NB4 (cell line): ENCODE results near the gene EFCAB14.
"Not testable (repeated sequence)": the region's sequence is repeated elsewhere in the genome, so short reads cannot be mapped to it uniquely, and the experiment has no call there.

Experiments used
- DNase-seq: peaks from one replicate; pipeline ENCODE4 v3.0.0; 2010; ENCODE audit warnings: low read depth
- H3K4me3 ChIP-seq: one replicate; pipeline ENCODE4 v1.5.1; 2011; ENCODE audit warnings: mild to moderate bottlenecking, low read depth, low read length, moderate library complexity
- CTCF ChIP-seq: IDR thresholded peaks from one replicate; pipeline ENCODE4 v1.5.1; 2012; ENCODE audit warnings: low read depth, low read length
- MAX ChIP-seq: IDR thresholded peaks from 2 replicates; pipeline ENCODE4 v1.6.1; 2011; ENCODE audit warnings: low read depth, low read length
- MYC ChIP-seq: IDR thresholded peaks from 2 replicates; pipeline ENCODE4 v1.6.1; 2011; ENCODE audit warnings: low read depth, low read length
- POLR2A ChIP-seq: IDR thresholded peaks from 2 replicates; pipeline ENCODE4 v1.6.1; 2011; ENCODE audit warnings: mild to moderate bottlenecking; ENCODE audit not compliant: insufficient read length; ENCODE audit errors: extremely low read depth

Gene EFCAB14

GRCh38 chr1:46760558-46761166, 41.7 kb upstream of the EFCAB14 start:
- H3K4me3 ChIP-seq: no peak overlapping the region
- TF ChIP-seq CTCF: no peak
- TF ChIP-seq MYC: no peak
- TF ChIP-seq POLR2A: no peak
- TF ChIP-seq MAX: no peak
- DNase-seq: no peak

- no peak for DNase-seq
- TF ChIP-seq MYC (no peak), MAX (no peak), CTCF (no peak), POLR2A (no peak)
- no peak overlapping the region for H3K4me3 ChIP-seq
Observed at GRCh38 chr1:46757956-46758528, 39.1 kb upstream of the EFCAB14 start.

- H3K4me3 ChIP-seq: no peak overlapping the region
- no peak for TF ChIP-seq MYC
- TF ChIP-seq CTCF: no peak
- no peak for TF ChIP-seq MAX
- TF ChIP-seq POLR2A: no peak
- no peak for DNase-seq
Observed at GRCh38 chr1:46757247-46757955, 38.5 kb upstream of the EFCAB14 start.

- TF ChIP-seq POLR2A: no peak
- no peak for TF ChIP-seq CTCF
- TF ChIP-seq MAX: no peak
- TF ChIP-seq MYC: no peak
- no peak overlapping the region for H3K4me3 ChIP-seq
- DNase-seq: no peak
Observed at GRCh38 chr1:46755121-46755520, 36.2 kb upstream of the EFCAB14 start.

GRCh38 chr1:46754707-46755106, 35.8 kb upstream of the EFCAB14 start:
- not testable (repeated sequence) for DNase-seq, H3K4me3 ChIP-seq

GRCh38 chr1:46753985-46754384, 35.1 kb upstream of the EFCAB14 start:
- no peak overlapping the region for H3K4me3 ChIP-seq
- no peak for TF ChIP-seq MYC
- no peak for TF ChIP-seq POLR2A
- no peak for TF ChIP-seq CTCF
- no peak for TF ChIP-seq MAX
- DNase-seq: no peak
